HG02571 (cell line): ENCODE data around the gene FXN.
"Not testable (repeated sequence)": the region's sequence is repeated elsewhere in the genome, so short reads cannot be mapped to it uniquely, and the experiment has no call there.

Source experiments
- ATAC-seq: cut with Tn5 transposase; IDR thresholded peaks from one replicate; pipeline ENCODE4 v1.9.1; 2021; ENCODE audit warnings: mild to moderate bottlenecking, moderate library complexity; ENCODE audit not compliant: unreplicated experiment

Gene FXN

DNA sequence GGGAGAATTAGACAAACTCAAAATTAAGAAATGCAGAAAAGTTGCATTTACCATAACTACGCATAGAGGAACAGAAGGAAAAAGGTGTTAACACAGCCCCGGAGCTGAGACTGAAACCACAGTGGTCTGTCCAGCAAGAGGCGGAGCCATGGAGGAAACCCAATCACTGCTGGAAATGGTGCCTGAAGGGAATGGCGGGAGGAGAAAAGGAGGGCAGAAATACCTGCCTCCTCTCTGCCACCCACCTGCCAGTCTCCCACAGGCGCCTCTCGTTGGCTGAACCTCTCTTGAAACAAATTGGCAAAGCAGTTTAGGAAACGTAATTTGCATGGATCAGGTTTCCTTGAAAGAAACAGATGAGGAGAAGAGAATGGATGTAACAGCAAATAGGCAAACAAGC, 11.9 kb upstream of the FXN start:
- no peak for ATAC-seq

DNA sequence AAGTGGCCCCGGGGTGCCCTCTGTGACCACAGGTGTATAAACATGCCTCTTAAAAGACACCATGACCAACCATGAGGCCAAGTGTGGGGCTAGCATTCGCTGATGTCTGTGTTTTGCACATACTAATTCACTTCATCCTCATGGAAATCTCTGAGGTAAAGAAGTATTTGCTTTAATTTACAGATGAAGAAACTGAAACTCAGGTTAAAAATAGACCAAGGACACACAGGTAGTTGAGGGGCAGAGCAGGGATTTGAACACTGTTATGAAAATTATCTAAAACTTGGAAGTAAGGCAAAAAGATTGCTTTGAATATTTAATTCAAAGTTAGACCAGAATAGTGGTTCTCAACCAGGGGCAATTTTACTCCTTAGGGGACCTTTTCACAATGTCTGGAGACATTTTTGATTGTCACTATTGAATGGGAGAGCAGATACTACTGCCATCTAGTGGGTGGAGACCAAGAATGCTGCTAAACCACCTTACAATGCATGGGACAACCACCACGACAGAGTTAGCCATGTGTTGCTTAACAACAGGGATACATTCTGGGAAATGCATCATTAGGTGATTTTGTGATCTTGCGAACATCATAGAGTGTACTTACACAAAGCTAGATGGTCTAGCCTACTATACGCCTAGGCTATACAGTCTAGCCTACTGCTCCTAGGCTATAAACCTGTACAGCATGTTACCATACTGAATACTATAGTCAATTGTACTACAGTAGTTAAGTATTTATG, 8.0 kb upstream of the FXN start:
- no peak for ATAC-seq

DNA sequence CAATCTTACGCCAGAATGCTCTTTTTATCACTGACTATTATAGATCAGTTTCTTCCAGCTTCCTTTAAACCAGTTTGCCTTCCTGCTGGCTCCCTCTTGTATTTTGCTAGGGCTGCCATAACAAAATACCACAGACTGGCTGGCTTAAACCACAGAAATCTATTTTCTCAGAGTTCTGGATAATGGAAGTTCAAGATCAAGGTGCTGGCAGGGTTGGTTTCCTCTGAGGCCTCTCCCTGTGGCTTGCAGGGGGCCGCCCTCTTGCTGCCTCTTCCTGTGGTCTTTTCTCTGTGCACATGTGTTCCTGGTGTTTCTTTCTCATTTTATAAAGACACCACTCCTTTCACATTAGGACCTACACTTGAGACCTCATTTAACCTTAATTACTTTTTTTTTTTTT, 6.8 kb upstream of the FXN start:
- ATAC-seq: no peak

DNA sequence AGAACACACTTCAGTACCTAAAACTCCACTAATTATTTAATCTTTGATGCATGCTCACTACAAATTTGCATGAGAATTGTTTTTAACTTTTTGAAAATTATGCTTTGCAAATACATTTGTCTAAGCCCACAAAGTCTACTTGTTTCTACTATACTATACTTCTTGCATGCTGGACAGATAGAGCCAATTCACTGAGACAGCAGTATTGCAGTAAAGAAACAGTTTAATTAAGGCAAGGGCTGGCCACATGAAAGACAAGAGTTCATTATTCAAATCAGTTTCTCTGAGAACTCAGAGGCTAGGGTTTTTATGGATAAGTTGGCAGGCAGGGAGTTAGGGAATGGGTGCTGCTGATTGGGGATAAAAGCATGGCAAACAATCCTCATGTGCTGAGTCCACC, 6.0 kb upstream of the FXN start:
- ATAC-seq: no peak

DNA sequence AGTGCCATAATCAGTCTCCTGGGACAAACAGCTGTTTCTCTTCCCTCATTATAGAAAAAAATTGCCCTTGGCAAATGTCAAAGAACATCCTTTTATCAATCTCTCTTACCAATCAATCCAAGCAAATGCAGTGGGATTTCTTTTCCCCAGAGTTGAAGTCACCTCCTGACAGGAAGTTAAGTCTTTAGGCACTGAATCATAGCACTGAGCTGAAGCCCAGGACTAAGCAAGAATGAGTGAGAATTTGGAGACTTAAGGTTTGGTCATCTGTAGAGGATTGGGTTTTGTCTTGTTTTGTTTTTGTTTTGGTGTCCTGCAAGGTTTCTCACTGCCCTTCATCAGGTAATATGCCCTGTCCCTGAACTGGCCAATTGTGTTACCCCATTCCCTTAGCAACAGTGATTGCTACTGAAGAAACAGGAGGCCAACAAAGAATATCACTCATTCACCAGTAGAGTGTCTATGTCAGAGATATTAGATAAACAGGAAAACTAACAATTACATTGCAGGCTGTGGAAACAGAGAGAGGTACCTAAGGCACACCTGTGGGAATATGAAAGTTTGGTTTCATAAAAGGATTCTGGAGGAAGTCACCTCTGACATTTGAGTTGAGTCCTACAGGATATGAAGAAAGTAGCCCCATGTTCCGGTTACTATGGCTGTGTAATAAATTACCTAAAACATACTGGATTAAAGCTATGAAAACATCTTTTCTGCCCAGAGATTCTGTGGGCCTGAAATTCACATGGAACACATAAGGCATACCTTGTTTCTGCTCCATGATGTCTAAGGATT, 4.5 kb upstream of the FXN start:
- ATAC-seq: no peak

DNA sequence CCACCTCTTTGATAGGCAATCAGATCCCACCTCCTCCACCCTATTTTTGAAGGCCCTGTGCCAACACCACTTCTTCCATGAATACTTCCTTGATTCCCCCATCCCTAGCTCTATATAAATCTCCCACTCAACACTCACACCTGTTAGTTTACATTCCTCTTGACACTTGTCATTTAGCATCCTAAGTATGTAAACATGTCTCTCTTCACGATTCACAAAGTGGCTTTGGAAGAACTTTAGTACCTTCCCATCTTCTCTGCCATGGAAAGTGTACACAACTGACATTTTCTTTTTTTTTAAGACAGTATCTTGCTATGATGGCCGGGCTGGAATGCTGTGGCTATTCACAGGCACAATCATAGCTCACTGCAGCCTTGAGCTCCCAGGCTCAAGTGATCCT, 1.5 kb upstream of the FXN start:
- no peak for ATAC-seq

DNA sequence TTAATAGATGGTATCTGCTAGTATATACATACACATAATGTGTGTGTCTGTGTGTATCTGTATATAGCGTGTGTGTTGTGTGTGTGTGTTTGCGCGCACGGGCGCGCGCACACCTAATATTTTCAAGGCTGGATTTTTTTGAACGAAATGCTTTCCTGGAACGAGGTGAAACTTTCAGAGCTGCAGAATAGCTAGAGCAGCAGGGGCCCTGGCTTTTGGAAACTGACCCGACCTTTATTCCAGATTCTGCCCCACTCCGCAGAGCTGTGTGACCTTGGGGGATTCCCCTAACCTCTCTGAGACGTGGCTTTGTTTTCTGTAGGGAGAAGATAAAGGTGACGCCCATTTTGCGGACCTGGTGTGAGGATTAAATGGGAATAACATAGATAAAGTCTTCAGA, 757 bp downstream of the FXN start:
- peak; percentile 39 for ATAC-seq

DNA sequence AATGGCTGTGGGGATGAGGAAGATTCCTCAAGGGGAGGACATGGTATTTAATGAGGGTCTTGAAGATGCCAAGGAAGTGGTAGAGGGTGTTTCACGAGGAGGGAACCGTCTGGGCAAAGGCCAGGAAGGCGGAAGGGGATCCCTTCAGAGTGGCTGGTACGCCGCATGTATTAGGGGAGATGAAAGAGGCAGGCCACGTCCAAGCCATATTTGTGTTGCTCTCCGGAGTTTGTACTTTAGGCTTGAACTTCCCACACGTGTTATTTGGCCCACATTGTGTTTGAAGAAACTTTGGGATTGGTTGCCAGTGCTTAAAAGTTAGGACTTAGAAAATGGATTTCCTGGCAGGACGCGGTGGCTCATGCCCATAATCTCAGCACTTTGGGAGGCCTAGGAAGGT, 1.2 kb downstream of the FXN start:
- ATAC-seq: no peak

DNA sequence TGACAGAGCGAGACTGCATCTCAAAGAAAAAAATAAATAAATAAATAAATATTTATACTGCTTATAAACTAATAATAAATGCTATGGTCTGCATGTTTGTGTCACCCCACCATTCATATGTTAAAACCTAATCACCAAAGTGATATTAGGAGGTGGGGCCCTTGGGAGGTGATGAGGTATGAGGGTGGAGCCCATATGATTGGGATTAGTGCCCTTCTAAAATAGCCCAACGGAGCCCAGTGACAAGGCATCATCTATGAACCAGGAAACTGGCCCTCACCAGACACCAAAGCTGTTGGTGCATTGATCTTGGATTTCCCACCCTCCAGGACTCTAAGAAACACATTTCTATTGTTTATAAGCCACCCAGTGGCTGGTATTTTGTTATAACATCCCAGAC, 5.1 kb downstream of the FXN start:
- no peak for ATAC-seq

DNA sequence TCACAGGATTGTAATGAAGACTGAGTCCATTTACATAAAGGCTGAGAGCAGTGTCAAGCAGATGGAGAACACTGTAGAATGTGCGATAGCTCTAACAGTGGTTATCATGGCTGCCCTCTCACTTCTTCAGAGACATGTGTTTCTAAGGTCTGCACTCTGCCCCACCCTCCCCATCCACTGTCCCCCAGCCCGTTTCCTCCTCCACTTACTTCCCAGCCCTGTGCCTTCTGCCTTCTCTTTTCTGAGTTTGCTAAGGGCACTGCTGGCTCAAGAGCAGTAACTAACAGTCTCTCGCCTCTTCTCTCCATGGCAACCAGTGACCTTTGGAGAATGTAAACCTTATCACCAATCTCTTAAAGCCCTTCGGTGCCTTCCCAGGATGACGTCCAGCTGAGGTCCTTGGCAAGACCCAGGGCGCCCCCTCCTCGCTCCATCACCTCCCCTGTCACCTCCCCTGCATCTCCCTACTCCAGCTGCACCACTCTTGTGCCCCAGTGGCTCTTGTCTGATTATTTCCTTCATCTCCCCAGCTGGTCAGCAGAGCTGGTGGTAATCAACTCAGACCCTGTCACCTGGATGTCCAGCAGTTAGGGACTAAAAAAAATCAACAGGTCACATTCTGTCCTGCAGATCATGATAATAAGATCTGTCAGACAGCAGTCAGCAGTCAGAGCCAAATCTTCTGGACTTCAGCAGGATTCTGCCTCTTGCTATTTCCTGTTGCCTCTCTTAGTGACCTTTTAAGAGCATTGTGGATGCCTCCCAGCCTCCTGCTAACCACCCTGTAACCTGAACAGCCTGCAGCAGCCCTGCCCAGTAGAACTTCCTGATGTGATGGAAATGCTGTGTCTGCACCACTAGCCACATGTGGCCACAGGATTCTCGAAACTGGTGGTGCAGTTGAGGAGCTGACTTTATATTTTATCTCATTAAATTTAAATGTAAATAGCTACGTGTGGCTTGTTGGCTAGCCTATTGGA, 9.0 kb downstream of the FXN start:
- ATAC-seq: no peak

DNA sequence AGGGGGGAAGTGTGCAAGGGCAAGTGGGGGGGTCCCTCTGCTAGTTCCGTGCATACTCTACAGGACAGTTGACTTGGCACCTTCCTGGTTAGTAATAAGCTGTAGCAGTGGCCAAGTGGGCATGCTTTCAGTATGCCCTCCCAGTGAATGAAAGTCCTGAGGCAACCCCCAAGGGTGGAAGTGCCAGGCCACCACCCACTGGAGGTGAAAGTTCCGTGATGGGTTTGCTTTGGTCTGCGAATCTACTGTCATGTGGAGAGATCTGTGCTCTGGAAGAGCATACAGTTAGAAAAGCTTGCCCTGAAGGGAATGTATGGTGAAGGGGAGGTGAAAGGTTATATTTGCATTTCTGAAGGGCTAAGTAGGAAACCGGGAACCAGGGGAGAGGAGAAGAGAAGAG, 10.3 kb downstream of the FXN start:
- ATAC-seq: no peak

DNA sequence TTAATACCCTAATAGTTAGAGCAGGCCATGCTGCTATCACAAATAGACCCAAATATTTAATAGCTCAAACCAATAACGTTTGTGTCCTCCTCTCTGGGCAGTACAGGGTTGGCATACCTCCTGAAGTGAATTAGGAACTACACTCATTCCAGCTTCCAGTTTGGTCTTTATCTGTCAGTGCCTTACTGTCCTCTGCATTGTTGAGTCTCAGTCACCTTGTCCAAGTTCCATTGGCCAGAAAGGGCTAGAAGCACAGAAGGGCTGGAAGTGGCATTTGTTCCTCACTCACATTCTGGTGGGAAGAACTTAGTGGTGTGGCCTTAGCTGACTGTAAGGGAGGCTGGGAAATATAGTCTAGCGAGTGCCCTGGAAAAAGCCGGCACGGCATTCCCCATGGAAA, 11.2 kb downstream of the FXN start:
- no peak for ATAC-seq

DNA sequence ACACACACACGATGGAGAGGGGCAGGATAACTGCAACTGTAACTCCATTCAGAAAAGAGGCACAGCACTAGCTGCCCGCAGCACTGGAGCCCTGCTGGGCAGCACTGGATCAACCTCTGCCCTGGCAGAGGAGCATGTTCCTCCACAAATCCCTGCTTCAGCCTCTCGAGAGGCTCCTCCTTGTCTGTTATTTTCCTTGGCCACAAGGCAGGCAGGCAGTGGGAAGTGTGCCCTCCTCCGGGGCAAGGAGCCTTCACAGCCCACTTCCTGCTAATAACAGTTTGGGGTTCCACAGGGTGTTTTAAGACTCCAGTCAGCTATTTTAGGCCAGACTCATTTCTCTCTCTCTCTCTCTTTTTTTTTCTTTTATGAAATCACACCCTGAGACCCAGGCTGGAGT, 11.8 kb downstream of the FXN start:
- ATAC-seq: no peak

DNA sequence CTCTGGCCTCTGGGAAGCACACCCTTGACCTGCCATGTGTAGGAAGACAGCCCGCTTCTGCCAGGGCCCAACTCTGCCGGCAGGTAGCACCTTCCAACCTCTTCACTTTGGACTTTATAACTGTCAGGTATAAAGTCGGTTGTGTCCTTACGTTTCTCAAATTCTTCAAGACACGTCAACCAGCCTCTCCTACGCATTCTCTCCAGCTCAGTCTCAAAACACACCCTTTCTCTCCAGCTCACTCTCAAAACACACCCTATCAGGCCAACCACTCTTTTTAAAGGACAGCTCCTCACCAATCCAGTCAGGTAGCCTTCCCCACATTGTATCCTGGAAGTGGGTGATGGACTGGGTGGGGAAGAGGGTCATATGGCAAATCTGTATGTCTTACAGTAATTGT, 13.5 kb downstream of the FXN start:
- ATAC-seq: no peak

DNA sequence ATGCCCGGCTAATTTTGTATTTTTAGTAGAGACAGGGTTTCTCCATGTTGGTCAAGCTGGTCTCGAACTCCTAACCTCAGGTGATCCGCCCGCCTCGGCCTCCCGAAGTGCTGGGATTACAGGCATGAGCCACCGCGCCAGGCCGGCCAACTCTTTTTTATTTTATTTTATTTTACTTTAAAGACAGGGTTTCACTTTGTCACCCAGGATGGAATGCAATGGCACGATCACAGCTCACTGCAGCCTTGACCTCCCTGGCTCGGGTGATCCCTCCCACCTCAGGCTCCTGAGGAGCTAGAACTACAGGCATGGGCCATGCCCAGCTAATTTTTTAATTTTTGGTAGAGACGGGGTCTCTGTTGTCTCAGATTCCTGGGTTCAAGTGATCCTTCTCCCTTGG, 15.4 kb downstream of the FXN start:
- not testable (repeated sequence) for ATAC-seq

DNA sequence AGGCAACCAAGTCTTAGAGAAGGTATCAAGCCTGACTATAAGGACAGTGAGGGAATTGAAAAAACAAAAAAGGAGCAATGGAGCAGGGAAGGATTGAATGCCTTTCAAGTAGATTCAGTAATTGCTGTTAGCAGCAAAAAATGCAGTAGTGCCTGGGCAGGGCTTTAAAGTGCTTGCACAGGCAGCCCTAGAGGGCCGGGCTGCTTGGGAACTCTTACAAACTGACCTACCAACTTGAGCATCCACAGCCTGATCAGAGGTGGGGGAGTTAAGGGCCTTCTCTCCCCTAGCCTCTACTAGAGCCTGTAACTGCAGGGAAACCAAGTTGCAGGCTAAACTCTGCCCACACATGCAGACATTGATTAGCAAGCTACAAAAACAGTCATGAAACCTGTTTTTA, 19.4 kb downstream of the FXN start:
- ATAC-seq: no peak

DNA sequence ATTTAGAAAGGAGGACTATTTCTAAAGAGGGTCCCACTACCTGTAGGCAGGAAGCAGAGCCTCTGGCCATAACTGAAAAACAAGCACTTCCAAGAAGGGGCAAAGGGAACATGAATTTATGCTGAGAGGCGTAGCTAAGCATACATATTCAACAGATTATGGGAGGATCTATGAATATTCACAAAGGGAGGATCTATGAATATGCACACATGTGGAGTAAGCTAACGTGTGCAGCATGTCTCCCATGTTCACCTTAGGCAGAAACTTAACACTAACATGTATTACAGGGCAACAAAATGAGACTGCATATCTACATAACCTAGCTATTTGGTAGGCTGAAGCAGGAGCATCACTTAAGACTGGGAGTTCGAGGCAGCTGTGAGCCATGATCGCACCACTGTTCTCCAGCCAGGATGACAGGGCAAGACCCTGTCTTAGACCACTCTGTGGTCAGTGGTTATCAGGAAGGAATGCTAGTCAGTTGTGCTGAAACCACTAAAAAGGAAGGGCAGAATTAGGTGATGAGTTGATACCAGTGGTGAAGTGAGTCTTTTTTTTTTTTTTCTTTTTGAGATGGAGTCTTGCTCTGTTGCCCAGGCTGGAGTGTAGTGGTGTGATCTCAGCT, 20.8 kb downstream of the FXN start:
- ATAC-seq: no peak

DNA sequence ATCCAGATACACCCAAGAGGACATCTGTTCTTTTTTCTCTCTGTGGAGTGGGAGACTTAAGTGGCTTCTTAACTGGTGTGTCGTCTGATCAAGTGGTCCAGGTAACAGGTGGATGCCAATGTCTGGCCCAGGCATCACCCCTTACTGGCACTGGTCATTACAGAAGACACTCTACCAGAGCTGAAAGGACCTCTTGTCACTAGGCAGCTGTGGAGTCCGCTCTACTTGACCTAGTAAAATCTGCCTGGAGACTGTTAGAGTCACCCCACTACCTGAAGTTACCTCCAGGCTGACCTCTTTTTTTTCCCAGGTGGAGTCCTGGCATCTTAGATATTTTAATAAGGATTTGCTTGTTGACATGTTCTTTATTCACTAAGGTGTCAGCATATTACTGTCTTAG, 22.5 kb downstream of the FXN start:
- ATAC-seq: no peak

DNA sequence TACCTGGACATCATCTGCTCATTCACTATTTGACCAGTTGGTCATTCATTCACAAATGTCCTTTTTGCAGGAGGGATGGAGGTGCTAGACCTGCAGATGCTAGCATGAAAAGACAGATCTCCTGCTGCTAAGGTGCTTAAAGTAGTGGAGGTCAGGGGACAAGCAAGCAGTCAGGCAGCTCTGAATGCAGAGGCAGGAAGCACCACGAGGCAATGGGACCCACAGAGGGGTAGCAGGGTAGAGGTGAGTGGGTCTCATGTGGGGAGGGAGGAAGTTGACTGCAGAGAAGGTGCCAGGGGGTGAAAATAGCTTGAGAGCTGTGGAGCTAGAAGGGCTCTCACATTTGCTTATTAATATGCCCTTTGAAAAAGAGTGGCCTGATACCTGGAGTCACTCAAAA, 25.2 kb downstream of the FXN start:
- ATAC-seq: no peak

DNA sequence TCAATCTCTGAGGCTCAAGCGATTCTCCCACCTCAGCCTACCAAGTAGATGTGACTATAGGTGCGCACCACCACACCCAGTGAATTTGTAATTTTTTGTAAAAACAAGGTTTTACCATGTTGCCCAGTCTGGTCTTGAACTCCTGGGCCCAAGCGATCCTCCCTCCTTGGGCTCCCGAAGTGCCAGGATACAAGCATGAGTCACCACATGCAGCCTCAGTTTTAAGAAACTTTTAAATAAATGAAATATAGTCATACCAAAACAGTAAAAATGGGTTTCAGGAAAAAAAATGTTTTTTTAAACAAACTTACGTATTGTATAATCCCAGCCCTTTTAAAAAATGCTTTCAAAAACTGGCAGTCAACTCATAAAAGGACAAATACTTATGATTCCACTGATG, 26.6 kb downstream of the FXN start:
- no peak for ATAC-seq

DNA sequence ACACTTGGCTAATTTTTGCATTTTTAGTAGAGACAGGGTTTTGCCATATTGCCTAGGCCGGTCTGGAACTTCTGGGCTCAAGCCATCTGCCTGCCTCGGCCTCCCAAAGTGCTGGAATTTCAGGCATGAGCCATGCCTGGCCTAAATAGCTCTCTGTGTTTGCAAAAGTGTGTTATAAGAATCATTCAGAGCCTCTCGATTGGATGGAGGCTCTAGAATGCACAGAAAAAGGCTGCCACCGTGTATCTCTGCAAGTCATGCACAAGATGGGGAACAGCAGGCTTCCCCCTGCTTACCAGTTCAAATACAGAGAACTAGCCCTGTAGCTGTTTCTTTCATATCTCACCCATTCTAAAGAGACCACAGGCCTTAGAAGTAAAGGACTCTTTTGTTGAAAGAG, 28.3 kb downstream of the FXN start:
- no peak for ATAC-seq
